HG02973 (cell line): ENCODE data around the gene USP13.
"Not testable (repeated sequence)": the region's sequence is repeated elsewhere in the genome, so short reads cannot be mapped to it uniquely, and the experiment has no call there.

Source experiments
- ATAC-seq: cut with Tn5 transposase; IDR thresholded peaks from one replicate; pipeline ENCODE4 v1.9.1; 2021; ENCODE audit warnings: moderate library complexity; ENCODE audit not compliant: unreplicated experiment

The USP13 gene

GRCh38 chr3:179733797-179734196 is 81.0 kb downstream of the USP13 start:
- no peak for ATAC-seq

- ATAC-seq, result no peak
Measured at GRCh38 chr3:179734497-179735281, 81.8 kb downstream of the USP13 start.

- ATAC-seq, result no peak
Measured at GRCh38 chr3:179735321-179735720, 82.5 kb downstream of the USP13 start.

- no peak for ATAC-seq
Measured at GRCh38 chr3:179738998-179739397, 86.2 kb downstream of the USP13 start.

- no peak for ATAC-seq
Measured at GRCh38 chr3:179739816-179740594, 87.2 kb downstream of the USP13 start.

- ATAC-seq, result no peak
Measured at GRCh38 chr3:179743913-179744312, 91.1 kb downstream of the USP13 start.

GRCh38 chr3:179744667-179745066 is 91.8 kb downstream of the USP13 start:
- ATAC-seq, result no peak

GRCh38 chr3:179745079-179745478 is 92.2 kb downstream of the USP13 start:
- ATAC-seq, result no peak

- ATAC-seq, result no peak
Measured at GRCh38 chr3:179745716-179746115, 92.9 kb downstream of the USP13 start.

GRCh38 chr3:179750720-179751328 is 98.0 kb downstream of the USP13 start:
- no peak for ATAC-seq

- no peak for ATAC-seq
Measured at GRCh38 chr3:179760944-179761343, 108.1 kb downstream of the USP13 start.

GRCh38 chr3:179765396-179765795 is 112.6 kb downstream of the USP13 start:
- ATAC-seq, result no peak

GRCh38 chr3:179766416-179767133 is 113.7 kb downstream of the USP13 start:
- no peak for ATAC-seq

GRCh38 chr3:179768080-179768479 is 115.2 kb downstream of the USP13 start:
- no peak for ATAC-seq

- ATAC-seq, result no peak
Measured at GRCh38 chr3:179769411-179770247, 116.8 kb downstream of the USP13 start.

GRCh38 chr3:179771797-179772196 is 119.0 kb downstream of the USP13 start:
- no peak for ATAC-seq

GRCh38 chr3:179772297-179772696 is 119.5 kb downstream of the USP13 start:
- no peak for ATAC-seq

- no peak for ATAC-seq
Measured at GRCh38 chr3:179775416-179776122, 122.7 kb downstream of the USP13 start.

- ATAC-seq, result not testable (repeated sequence)
Measured at GRCh38 chr3:179782841-179783240, 130.0 kb downstream of the USP13 start.

GRCh38 chr3:179788996-179789395 is 136.2 kb downstream of the USP13 start:
- ATAC-seq, result no peak
